Endothelial cell (in vitro differentiated cells): Measurements from ENCODE around the gene SRSF8. TPM values are rescaled to one million over a fixed set of nuclear protein-coding genes. Genes with fewer than 3 reads are reported as not detected.

Experiments used
- DNase-seq: peaks from one replicate; pipeline ENCODE4 v3.0.0; 2021; ENCODE audit warnings: low spot score
- H3K27ac Mint-ChIP-seq: one replicate; pipeline ENCODE4 v1.8.0; 2021; ENCODE audit warnings: mixed read lengths, inconsistent platforms; ENCODE audit not compliant: unreplicated experiment
- H3K27me3 Mint-ChIP-seq: one replicate; pipeline ENCODE4 v1.8.0; 2021; ENCODE audit warnings: mild to moderate bottlenecking, moderate library complexity, mixed read lengths, inconsistent platforms; ENCODE audit not compliant: unreplicated experiment
- H3K36me3 Mint-ChIP-seq: one replicate; pipeline ENCODE4 v1.8.0; 2021; ENCODE audit warnings: mild to moderate bottlenecking, low read depth, mixed read lengths, inconsistent platforms; ENCODE audit not compliant: unreplicated experiment
- H3K4me1 Mint-ChIP-seq: one replicate; pipeline ENCODE4 v1.8.0; 2021; ENCODE audit warnings: mild to moderate bottlenecking, mixed read lengths, inconsistent platforms; ENCODE audit not compliant: unreplicated experiment
- H3K4me3 Mint-ChIP-seq: one replicate; pipeline ENCODE4 v1.8.0; 2021; ENCODE audit warnings: mild to moderate bottlenecking, mixed read lengths, inconsistent platforms; ENCODE audit not compliant: unreplicated experiment
- H3K9me3 Mint-ChIP-seq: one replicate; pipeline ENCODE4 v1.8.0; 2021; ENCODE audit warnings: mixed read lengths, inconsistent platforms; ENCODE audit not compliant: unreplicated experiment
- total RNA-seq: library from RNA; stranded (reverse); fragmentation: NEBNext Ultra II Directional; extraction: Animal tissue kit (Norgen Biotek cat#: 25700); gene quantifications from one replicate; pipeline ENCODE4 v1.2.1, GENCODE V29; 2021; ENCODE audit not compliant: unreplicated experiment
- TF ChIP-seq, protein P1 (sequence below): fragments of 200-600 bp; sonication (generic); IDR thresholded peaks from one replicate; pipeline ENCODE4 v1.5.0; 2021; ENCODE audit warnings: antibody characterized with exemption; ENCODE audit not compliant: unreplicated experiment

SRSF8 gene
- total RNA-seq, 1 donor from 2014 or later, result 25.2 TPM

DNA sequence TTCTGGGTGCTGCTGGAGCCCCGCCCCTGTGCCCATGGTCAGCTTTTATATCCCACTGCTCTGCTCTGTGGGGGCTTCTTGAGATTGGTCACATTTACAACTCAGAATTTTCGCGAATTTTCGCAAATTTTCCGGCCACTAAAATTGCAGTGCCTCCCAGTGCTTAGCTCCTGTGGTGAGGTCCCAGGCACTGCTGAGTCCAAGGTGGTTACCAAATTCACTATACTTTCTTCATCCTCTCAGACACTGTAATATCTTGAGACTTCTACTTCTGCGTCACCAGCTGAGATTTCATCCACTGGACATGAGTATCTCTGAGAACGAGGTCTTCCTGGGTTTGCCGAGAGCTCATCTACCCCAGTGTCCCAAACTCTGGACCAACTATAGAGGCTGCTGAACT lies 8.8 kb upstream of the SRSF8 start:
- H3K4me3 Mint-ChIP-seq, result no peak overlapping the region
- peaks cover 4% of the 10 kb centered on the region for H3K36me3 Mint-ChIP-seq
- TF ChIP-seq, protein P1, sequence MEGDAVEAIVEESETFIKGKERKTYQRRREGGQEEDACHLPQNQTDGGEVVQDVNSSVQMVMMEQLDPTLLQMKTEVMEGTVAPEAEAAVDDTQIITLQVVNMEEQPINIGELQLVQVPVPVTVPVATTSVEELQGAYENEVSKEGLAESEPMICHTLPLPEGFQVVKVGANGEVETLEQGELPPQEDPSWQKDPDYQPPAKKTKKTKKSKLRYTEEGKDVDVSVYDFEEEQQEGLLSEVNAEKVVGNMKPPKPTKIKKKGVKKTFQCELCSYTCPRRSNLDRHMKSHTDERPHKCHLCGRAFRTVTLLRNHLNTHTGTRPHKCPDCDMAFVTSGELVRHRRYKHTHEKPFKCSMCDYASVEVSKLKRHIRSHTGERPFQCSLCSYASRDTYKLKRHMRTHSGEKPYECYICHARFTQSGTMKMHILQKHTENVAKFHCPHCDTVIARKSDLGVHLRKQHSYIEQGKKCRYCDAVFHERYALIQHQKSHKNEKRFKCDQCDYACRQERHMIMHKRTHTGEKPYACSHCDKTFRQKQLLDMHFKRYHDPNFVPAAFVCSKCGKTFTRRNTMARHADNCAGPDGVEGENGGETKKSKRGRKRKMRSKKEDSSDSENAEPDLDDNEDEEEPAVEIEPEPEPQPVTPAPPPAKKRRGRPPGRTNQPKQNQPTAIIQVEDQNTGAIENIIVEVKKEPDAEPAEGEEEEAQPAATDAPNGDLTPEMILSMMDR, result no peak
- H3K27ac Mint-ChIP-seq, result no peak overlapping the region
- H3K9me3 Mint-ChIP-seq, result no peaks in the 10 kb centered on the region
- H3K27me3 Mint-ChIP-seq, result no peaks in the 10 kb centered on the region
- H3K4me1 Mint-ChIP-seq, result peaks cover 7% of the 10 kb centered on the region
- no peak for DNase-seq

DNA sequence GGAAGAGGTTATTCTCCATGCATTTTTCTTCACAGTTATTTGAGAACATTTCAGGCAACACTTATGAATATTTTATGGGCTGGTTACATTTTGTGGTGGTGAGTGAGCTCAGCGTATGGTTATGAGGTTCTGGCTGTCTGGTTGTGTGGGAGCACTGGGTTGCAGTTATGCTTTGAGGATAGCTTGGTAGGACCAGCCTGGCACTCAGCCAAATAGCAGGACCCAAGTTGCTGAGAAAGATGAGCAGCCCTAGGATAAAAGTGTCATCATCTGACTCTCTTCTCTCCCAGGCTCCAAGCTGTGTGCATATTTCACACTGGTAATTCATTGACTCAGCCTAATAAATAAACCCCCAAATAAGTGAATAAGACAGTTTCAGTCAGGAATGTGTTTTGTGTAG lies 8.1 kb upstream of the SRSF8 start:
- no peaks in the 10 kb centered on the region for H3K9me3 Mint-ChIP-seq
- H3K4me3 Mint-ChIP-seq, result no peak overlapping the region
- TF ChIP-seq, protein P1, result no peak
- H3K27ac Mint-ChIP-seq, result no peak overlapping the region
- DNase-seq, result no peak
- H3K4me1 Mint-ChIP-seq, result peaks cover 7% of the 10 kb centered on the region
- H3K36me3 Mint-ChIP-seq, result no peaks in the 10 kb centered on the region
- no peaks in the 10 kb centered on the region for H3K27me3 Mint-ChIP-seq

DNA sequence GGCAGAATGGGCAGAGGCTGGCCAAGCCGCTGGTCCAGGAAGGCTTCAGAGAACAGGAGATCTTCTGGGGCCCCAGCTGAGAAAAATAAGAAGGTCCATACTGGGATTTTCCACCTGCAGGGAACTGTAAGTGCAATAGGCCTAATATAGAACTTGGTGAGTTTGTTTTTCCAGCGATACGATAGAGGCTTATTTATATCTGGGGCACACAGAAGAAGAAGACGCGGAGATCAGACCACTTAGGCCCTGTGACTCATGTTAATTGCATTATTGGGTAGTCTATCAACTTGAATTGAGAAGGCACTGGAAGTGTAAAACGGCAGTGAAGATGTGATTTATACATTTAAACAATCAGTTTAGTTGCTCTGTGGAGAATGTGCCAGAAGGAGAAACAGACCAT lies 7.7 kb upstream of the SRSF8 start:
- TF ChIP-seq, protein P1, result no peak
- no peaks in the 10 kb centered on the region for H3K36me3 Mint-ChIP-seq
- no peak overlapping the region for H3K27ac Mint-ChIP-seq
- H3K27me3 Mint-ChIP-seq, result no peaks in the 10 kb centered on the region
- no peaks in the 10 kb centered on the region for H3K9me3 Mint-ChIP-seq
- H3K4me1 Mint-ChIP-seq, result peaks cover 7% of the 10 kb centered on the region
- DNase-seq, result no peak
- H3K4me3 Mint-ChIP-seq, result no peak overlapping the region

DNA sequence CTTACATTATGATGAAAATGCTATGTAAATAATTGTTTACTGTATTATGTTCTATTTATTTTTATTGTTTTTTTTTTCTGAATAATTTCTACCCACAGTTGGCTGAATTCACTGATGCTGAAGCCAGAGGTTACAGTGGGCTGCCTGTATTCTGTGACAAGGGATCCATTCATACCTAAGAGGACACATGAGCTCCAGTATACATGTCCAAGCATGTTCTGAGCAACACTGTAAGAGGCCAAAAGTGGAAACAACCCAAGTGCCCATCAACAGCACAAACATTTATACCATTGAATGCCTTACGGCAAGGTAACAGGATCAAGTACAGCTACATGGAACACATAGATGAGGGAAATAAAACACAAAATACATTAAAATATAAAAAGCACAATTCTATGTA lies 1.4 kb upstream of the SRSF8 start:
- Mint-ChIP-seq H3K27ac (no peak overlapping the region), H3K27me3 (peaks cover 4% of the 10 kb centered on the region), H3K4me1 (peaks cover 13% of the 10 kb centered on the region), H3K9me3 (no peaks in the 10 kb centered on the region), H3K4me3 (no peak overlapping the region), H3K36me3 (no peaks in the 10 kb centered on the region)
- no peak for DNase-seq
- TF ChIP-seq, protein P1, result no peak

DNA sequence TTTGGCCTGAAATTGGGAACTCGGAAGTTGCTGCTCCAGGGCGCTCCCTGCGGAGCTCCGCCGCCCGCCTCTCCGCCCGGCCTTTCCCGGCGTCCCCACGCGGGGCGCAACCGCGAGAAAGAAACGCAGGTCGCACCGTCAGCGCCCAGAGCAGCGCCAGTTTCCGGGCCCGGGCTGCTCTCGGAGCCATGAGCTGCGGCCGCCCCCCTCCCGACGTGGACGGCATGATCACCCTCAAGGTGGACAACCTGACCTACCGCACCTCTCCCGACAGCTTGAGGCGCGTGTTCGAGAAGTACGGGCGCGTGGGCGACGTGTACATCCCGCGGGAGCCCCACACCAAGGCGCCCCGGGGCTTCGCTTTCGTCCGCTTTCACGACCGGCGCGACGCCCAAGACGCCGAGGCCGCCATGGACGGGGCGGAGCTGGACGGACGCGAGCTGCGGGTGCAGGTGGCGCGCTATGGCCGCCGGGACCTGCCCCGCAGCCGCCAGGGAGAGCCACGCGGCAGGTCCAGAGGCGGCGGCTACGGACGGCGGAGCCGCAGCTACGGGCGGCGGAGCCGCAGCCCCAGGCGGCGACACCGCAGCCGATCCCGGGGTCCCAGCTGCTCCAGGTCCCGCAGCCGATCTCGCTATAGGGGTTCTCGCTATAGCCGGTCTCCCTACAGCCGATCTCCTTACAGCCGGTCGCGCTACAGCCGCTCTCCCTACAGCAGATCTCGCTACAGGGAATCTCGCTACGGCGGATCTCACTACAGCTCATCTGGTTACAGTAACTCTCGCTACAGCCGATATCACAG lies 521 bp downstream of the SRSF8 start:
- TF ChIP-seq, protein P1, result peak; percentile 30

More for the DNA sequence above, 521 bp downstream of the SRSF8 start:
- H3K27ac Mint-ChIP-seq, result peak overlapping the region; percentile 91
- no peaks in the 10 kb centered on the region for H3K36me3 Mint-ChIP-seq
- peaks cover 4% of the 10 kb centered on the region for H3K27me3 Mint-ChIP-seq
- peak overlapping the region; percentile 99 for H3K4me3 Mint-ChIP-seq
- DNase-seq, result peak; percentile 86
- no peaks in the 10 kb centered on the region for H3K9me3 Mint-ChIP-seq
- H3K4me1 Mint-ChIP-seq, result peaks cover 13% of the 10 kb centered on the region
